ENCODE data around the gene BRSK2. TPM values are rescaled to one million over a fixed set of nuclear protein-coding genes. Genes with fewer than 3 reads are reported as not detected.

The BRSK2 gene
- total RNA-seq, 2 donors from 2014 or later: 67.5 to 113 TPM

GRCh38 chr11:1460986-1461825 lies 71.5 kb downstream of the BRSK2 start:
- Histone ChIP-seq H3K4me1 (peaks cover 7% of the 10 kb centered on the region), H3K27ac (no peak overlapping the region), H3K27me3 (no peaks in the 10 kb centered on the region), H3K36me3 (replicated peaks in 1 of 2; ENCODE audit: insufficient read depth in 1 of 2, low read depth in 2 of 2) (no peaks in the 10 kb centered on the region), H3K4me3 (no peak overlapping the region), H3K9me3 (no peaks in the 10 kb centered on the region)
- intact Hi-C loops (cut with DNase I): no loop called here
- DNase-seq: no peak
- no peak for TF ChIP-seq POLR2A (IDR thresholded peaks at IDR 0.05)
- no peak for ATAC-seq
- 86 to 90% methylated on average over 44 to 46 of the region's 50 CpGs for WGBS, 2 donors

GRCh38 chr11:1461826-1462697 lies 72.3 kb downstream of the BRSK2 start:
- Histone ChIP-seq H3K4me1 (peaks cover 7% of the 10 kb centered on the region), H3K4me3 (no peak overlapping the region), H3K27me3 (no peaks in the 10 kb centered on the region), H3K36me3 (replicated peaks in 1 of 2; ENCODE audit: insufficient read depth in 1 of 2, low read depth in 2 of 2) (no peaks in the 10 kb centered on the region), H3K27ac (no peak overlapping the region), H3K9me3 (no peaks in the 10 kb centered on the region)
- WGBS, 2 donors: 91 to 92% methylated on average over 46 of the region's 46 CpGs
- no peak for TF ChIP-seq CTCF (IDR thresholded peaks at IDR 0.05)
- no peak for TF ChIP-seq POLR2A (IDR thresholded peaks at IDR 0.05)
- no peak for DNase-seq
- ATAC-seq: no peak
- intact Hi-C loops (cut with DNase I): no loop called here

GRCh38 chr11:1462698-1462975 lies 72.9 kb downstream of the BRSK2 start:
- WGBS, 2 donors: 90 to 93% methylated on average over 7 to 13 of the region's 13 CpGs
- ATAC-seq: no peak

GRCh38 chr11:1463056-1463455 lies 73.3 kb downstream of the BRSK2 start:
- TF ChIP-seq POLR2A (IDR thresholded peaks at IDR 0.05) (no peak), CTCF (IDR thresholded peaks at IDR 0.05) (no peak)
- intact Hi-C loops (cut with DNase I): no loop called here
- 92% methylated on average over 15 of the region's 16 CpGs; no CpG with 5 or more reads in 1 of the 2 donors for WGBS, 2 donors
- no peak for ATAC-seq
- Histone ChIP-seq H3K27ac (no peak overlapping the region), H3K9me3 (no peaks in the 10 kb centered on the region), H3K36me3 (replicated peaks in 1 of 2; ENCODE audit: insufficient read depth in 1 of 2, low read depth in 2 of 2) (no peaks in the 10 kb centered on the region), H3K4me3 (no peak overlapping the region), H3K4me1 (peaks cover 5% of the 10 kb centered on the region), H3K27me3 (no peaks in the 10 kb centered on the region)
- DNase-seq: no peak

More at GRCh38 chr11:1462698-1462975, 72.9 kb downstream of the BRSK2 start:
- no peaks in the 10 kb centered on the region for H3K9me3 ChIP-seq
- no peaks in the 10 kb centered on the region for H3K36me3 ChIP-seq (replicated peaks in 1 of 2; ENCODE audit: insufficient read depth in 1 of 2, low read depth in 2 of 2)
- TF ChIP-seq CTCF (IDR thresholded peaks at IDR 0.05) (no peak), POLR2A (IDR thresholded peaks at IDR 0.05) (no peak)
- no peak for DNase-seq
- intact Hi-C loops (cut with DNase I): no loop called here
- no peak overlapping the region for H3K4me3 ChIP-seq
- no peak overlapping the region for H3K27ac ChIP-seq
- peaks cover 7% of the 10 kb centered on the region for H3K4me1 ChIP-seq
- no peaks in the 10 kb centered on the region for H3K27me3 ChIP-seq

- no peak for TF ChIP-seq POLR2A (IDR thresholded peaks at IDR 0.05)
- TF ChIP-seq CTCF (IDR thresholded peaks at IDR 0.05): no peak
- WGBS, 2 donors: 63 to 71% methylated on average over 16 of the region's 16 CpGs
- intact Hi-C loops (cut with DNase I): no loop called here
- Histone ChIP-seq H3K9me3 (no peaks in the 10 kb centered on the region), H3K36me3 (replicated peaks in 1 of 2; ENCODE audit: insufficient read depth in 1 of 2, low read depth in 2 of 2) (no peaks in the 10 kb centered on the region), H3K27me3 (no peaks in the 10 kb centered on the region), H3K27ac (no peak overlapping the region), H3K4me1 (no peaks in the 10 kb centered on the region), H3K4me3 (no peak overlapping the region)
- ATAC-seq (no peak), DNase-seq (no peak)
These were observed 77.0 kb downstream of the BRSK2 start for GRCh38 chr11:1466784-1467183.
